NB4 (cell line): ENCODE measurements around the gene PYM1.
"Not testable (repeated sequence)": the region's sequence is repeated elsewhere in the genome, so short reads cannot be mapped to it uniquely, and the experiment has no call there.

ENCODE experiments used
- DNase-seq: peaks from one replicate; pipeline ENCODE4 v3.0.0; 2010; ENCODE audit warnings: low read depth
- H3K4me3 ChIP-seq: one replicate; pipeline ENCODE4 v1.5.1; 2011; ENCODE audit warnings: mild to moderate bottlenecking, low read depth, low read length, moderate library complexity
- CTCF ChIP-seq: IDR thresholded peaks from one replicate; pipeline ENCODE4 v1.5.1; 2012; ENCODE audit warnings: low read depth, low read length
- MAX ChIP-seq: IDR thresholded peaks from 2 replicates; pipeline ENCODE4 v1.6.1; 2011; ENCODE audit warnings: low read depth, low read length
- MYC ChIP-seq: IDR thresholded peaks from 2 replicates; pipeline ENCODE4 v1.6.1; 2011; ENCODE audit warnings: low read depth, low read length
- POLR2A ChIP-seq: IDR thresholded peaks from 2 replicates; pipeline ENCODE4 v1.6.1; 2011; ENCODE audit warnings: mild to moderate bottlenecking; ENCODE audit not compliant: insufficient read length; ENCODE audit errors: extremely low read depth

The PYM1 gene

GRCh38 chr12:55865327-55865726, 62.4 kb downstream of the PYM1 start:
- no peak overlapping the region for H3K4me3 ChIP-seq
- no peak for DNase-seq
- TF ChIP-seq MYC (no peak), CTCF (no peak), POLR2A (no peak), MAX (no peak)

- DNase-seq, H3K4me3 ChIP-seq: not testable (repeated sequence)
Measured at GRCh38 chr12:55862931-55863330, 64.8 kb downstream of the PYM1 start.

DNA sequence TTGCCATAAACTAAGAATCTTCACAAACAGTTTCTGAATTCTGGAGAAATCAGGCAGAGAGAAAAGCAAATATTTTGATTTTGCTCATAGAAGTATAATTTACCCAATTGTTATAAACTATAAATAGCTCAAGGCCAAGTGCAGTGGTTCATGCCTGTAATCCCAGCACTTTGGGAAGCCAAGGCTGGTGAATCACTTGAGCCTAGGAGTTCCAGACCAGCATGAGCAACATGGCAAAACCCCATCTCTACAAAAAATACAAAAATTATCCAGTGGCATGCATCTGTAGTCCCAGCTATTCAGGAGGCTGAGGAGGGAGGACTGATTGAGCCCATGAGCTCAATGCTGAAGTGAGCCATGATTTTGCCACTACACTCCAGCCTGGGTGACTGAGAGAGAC, 65.4 kb downstream of the PYM1 start:
- no peak overlapping the region for H3K4me3 ChIP-seq
- TF ChIP-seq CTCF: no peak
- no peak for TF ChIP-seq POLR2A
- TF ChIP-seq MAX: no peak
- no peak for TF ChIP-seq MYC
- DNase-seq: no peak

- DNase-seq: no peak
- TF ChIP-seq MYC: no peak
- no peak for TF ChIP-seq CTCF
- no peak for TF ChIP-seq POLR2A
- TF ChIP-seq MAX: no peak
- H3K4me3 ChIP-seq: no peak overlapping the region
Measured at GRCh38 chr12:55861871-55862270, 65.8 kb downstream of the PYM1 start.

DNA sequence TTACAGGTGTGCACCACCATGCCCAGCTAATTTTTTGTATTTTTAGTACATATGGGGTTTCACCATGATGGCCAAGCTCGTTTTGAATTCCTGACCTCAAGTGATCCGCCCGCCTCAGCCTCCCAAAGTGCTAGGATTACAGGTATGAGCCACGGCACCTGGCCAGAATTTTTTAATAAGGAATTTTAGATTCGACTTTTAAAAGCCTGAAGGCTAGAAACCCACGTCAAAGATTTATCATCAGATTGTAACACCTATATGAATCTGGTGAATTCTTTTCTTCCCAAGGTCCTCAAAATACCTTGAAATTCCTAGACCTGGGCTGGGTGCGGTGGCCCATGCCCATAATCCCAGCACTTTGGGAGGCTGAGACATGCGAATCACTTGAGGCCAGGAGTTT, 66.3 kb downstream of the PYM1 start:
- no peak for TF ChIP-seq MAX
- no peak for TF ChIP-seq MYC
- no peak for TF ChIP-seq CTCF
- TF ChIP-seq POLR2A: no peak
- no peak for DNase-seq
- no peak overlapping the region for H3K4me3 ChIP-seq

DNA sequence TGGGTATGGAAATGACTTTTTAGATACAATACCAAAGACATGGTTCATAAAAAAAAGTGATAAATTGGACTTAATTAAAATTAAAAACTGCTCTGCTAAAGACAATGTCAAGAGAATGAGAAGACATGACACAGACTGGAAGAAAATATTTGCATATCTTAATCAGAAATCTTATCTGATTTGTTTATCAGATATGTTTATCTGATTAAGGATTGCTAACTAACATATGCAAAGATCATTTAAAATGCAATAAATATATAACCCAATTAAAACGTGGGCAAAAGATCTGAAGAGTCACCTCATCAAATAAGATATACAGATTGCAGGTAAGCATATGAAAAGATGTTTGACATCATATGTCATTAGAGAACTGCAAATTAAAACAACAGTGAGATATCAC, 75.0 kb downstream of the PYM1 start:
- no peak overlapping the region for H3K4me3 ChIP-seq
- no peak for DNase-seq
- TF ChIP-seq MYC: no peak
- no peak for TF ChIP-seq POLR2A
- TF ChIP-seq MAX: no peak
- no peak for TF ChIP-seq CTCF
